Upper lobe of right lung (tissue), 1 donor: ENCODE data around the gene RHNO1. TPM values are rescaled to one million over a fixed set of nuclear protein-coding genes. Genes with fewer than 3 reads are reported as not detected.

ENCODE experiments used
- ATAC-seq: fragments of 200-7000 bp; cut with Tn5 transposase; one replicate; pipeline ENCODE4 v1.9.1; 2020; ENCODE audit warnings: mild to moderate bottlenecking, moderate library complexity
- DNase-seq: peaks from one replicate; pipeline ENCODE4 v3.0.0-alpha.2; 2020
- H3K27ac ChIP-seq: fragments of 200-600 bp; one replicate; pipeline ENCODE4 v1.8.0; 2022
- H3K27me3 ChIP-seq: fragments of 200-600 bp; one replicate; pipeline ENCODE4 v1.8.0; 2022; ENCODE audit warnings: mild to moderate bottlenecking
- H3K36me3 ChIP-seq: fragments of 200-600 bp; one replicate; pipeline ENCODE4 v1.8.0; 2022
- H3K4me1 ChIP-seq: fragments of 200-600 bp; one replicate; pipeline ENCODE4 v1.8.0; 2022
- H3K4me3 ChIP-seq: fragments of 200-600 bp; one replicate; pipeline ENCODE4 v1.8.0; 2022; ENCODE audit warnings: mild to moderate bottlenecking
- H3K9me3 ChIP-seq: fragments of 200-600 bp; one replicate; pipeline ENCODE4 v1.8.0; 2022
- CTCF ChIP-seq: fragments of 200-600 bp; IDR thresholded peaks from one replicate; pipeline ENCODE4 v1.8.0; 2022; ENCODE audit warnings: antibody characterized with exemption
- intact Hi-C: fragments of 100-400 bp; cut with DNase I; formaldehyde crosslinking; loops from one replicate; pipeline ENCODE4 v1.11.0; 2022
- total RNA-seq: library from RNA; stranded (reverse); fragmentation: NEBNext Ultra II Directional; extraction: Animal tissue kit (Norgen Biotek cat#: 25700); gene quantifications from one replicate; pipeline ENCODE4 v1.2.1, GENCODE V29; 2021
- donor health status: DM: no; HTN: yes; CAD: no; lungs with severe emphysema.

The RHNO1 gene
- total RNA-seq, 1 donor from 2014 or later: 15.2 TPM

GRCh38 chr12:2895511-2895910 lies 18.5 kb downstream of the RHNO1 start:
- intact Hi-C loops: no loop called here
- no peak overlapping the region for H3K27ac ChIP-seq
- DNase-seq (no peak), ATAC-seq (no peak)
- H3K9me3 ChIP-seq: no peaks in the 10 kb centered on the region
- no peak for TF ChIP-seq CTCF
- no peaks in the 10 kb centered on the region for H3K36me3 ChIP-seq
- H3K27me3 ChIP-seq: no peaks in the 10 kb centered on the region
- H3K4me3 ChIP-seq: no peak overlapping the region
- H3K4me1 ChIP-seq: peaks cover 17% of the 10 kb centered on the region

GRCh38 chr12:2897418-2897817 lies 20.4 kb downstream of the RHNO1 start:
- ATAC-seq (no peak), DNase-seq (no peak)
- intact Hi-C loops: no loop called here
- no peak overlapping the region for H3K27ac ChIP-seq
- H3K9me3 ChIP-seq: no peaks in the 10 kb centered on the region
- no peaks in the 10 kb centered on the region for H3K27me3 ChIP-seq
- TF ChIP-seq CTCF: no peak
- H3K4me3 ChIP-seq: no peak overlapping the region
- no peaks in the 10 kb centered on the region for H3K36me3 ChIP-seq
- H3K4me1 ChIP-seq: peaks cover 11% of the 10 kb centered on the region

- Histone ChIP-seq H3K4me3 (no peak overlapping the region), H3K36me3 (no peaks in the 10 kb centered on the region), H3K9me3 (no peaks in the 10 kb centered on the region), H3K27me3 (no peaks in the 10 kb centered on the region), H3K27ac (no peak overlapping the region), H3K4me1 (peaks cover 8% of the 10 kb centered on the region)
- no peak for TF ChIP-seq CTCF
- intact Hi-C loops: no loop called here
- no peak for DNase-seq
- ATAC-seq: no peak
These were observed 23.6 kb downstream of the RHNO1 start for GRCh38 chr12:2900642-2901041.

- no peak overlapping the region for H3K27ac ChIP-seq
These were observed 25.4 kb downstream of the RHNO1 start for GRCh38 chr12:2902272-2902880.

GRCh38 chr12:2904260-2904659 lies 27.2 kb downstream of the RHNO1 start:
- Histone ChIP-seq H3K4me3 (no peak overlapping the region), H3K27ac (no peak overlapping the region), H3K4me1 (peaks cover 8% of the 10 kb centered on the region), H3K27me3 (no peaks in the 10 kb centered on the region), H3K9me3 (no peaks in the 10 kb centered on the region), H3K36me3 (peaks cover under 1% of the 10 kb centered on the region)
- ATAC-seq (no peak), DNase-seq (no peak)
- no peak for TF ChIP-seq CTCF
- intact Hi-C loops: no loop called here

More at GRCh38 chr12:2902272-2902880, 25.4 kb downstream of the RHNO1 start:
- H3K4me1 ChIP-seq: peaks cover 8% of the 10 kb centered on the region
- H3K36me3 ChIP-seq: no peaks in the 10 kb centered on the region
- H3K4me3 ChIP-seq: no peak overlapping the region
- H3K27me3 ChIP-seq: no peaks in the 10 kb centered on the region
- DNase-seq: no peak
- intact Hi-C loops: no loop called here
- peak; percentile 91 for ATAC-seq
- no peaks in the 10 kb centered on the region for H3K9me3 ChIP-seq
- no peak for TF ChIP-seq CTCF

- Histone ChIP-seq H3K9me3 (no peaks in the 10 kb centered on the region), H3K27ac (no peak overlapping the region), H3K4me3 (no peak overlapping the region), H3K27me3 (no peaks in the 10 kb centered on the region), H3K36me3 (peaks cover 16% of the 10 kb centered on the region), H3K4me1 (no peaks in the 10 kb centered on the region)
- ATAC-seq (no peak), DNase-seq (no peak)
- no peak for TF ChIP-seq CTCF
- intact Hi-C loops: no loop called here
These were observed 35.2 kb downstream of the RHNO1 start for GRCh38 chr12:2912216-2912575.
